SJSA1 (cell line): ENCODE results near the gene ACTR3. TPM values are rescaled to one million over a fixed set of nuclear protein-coding genes. Genes with fewer than 3 reads are reported as not detected.

Experiments used
- total RNA-seq: library from RNA; depleted of rRNA; stranded (reverse); fragments of >200 nt; shearing (Covaris generic); gene quantifications from 2 replicates; pipeline ENCODE4 v1.2.3, GENCODE V29; 2014; rRNA removed

The ACTR3 gene
- total RNA-seq, 1 experiment from 2014 or later, result 739 TPM

Other genes starting within 250 kb of the ACTR3 start
- gene SLC35F5, start 133.4 kb upstream of the ACTR3 start, total RNA-seq, result 65.5 and 83.1 TPM in 2 replicates